CD14-positive monocyte (primary cell): Measurements from ENCODE around the gene PRKX. TPM values are rescaled to one million over a fixed set of nuclear protein-coding genes. Genes with fewer than 3 reads are reported as not detected.
"Not testable (repeated sequence)": the region's sequence is repeated elsewhere in the genome, so short reads cannot be mapped to it uniquely, and the experiment has no call there.

ENCODE experiments used
- DNase-seq, 3 donors: peaks; one replicate each; pipeline ENCODE4 v3.0.0-alpha.2; 2011 to 2022
- H2AFZ ChIP-seq: 2 replicates; pipeline ENCODE4 v1.6.0; 2012; ENCODE audit warnings: mild to moderate bottlenecking, low read depth, low read length, inconsistent platforms; ENCODE audit not compliant: insufficient read depth, poor library complexity, severe bottlenecking
- H3K27ac ChIP-seq, 2 donors: 1 replicate in 1 of 2; 2 replicates in 1 of 2; pipeline ENCODE4 v1.5.1; 2012 to 2013; ENCODE audit warnings: low read length in 2 of 2, control low read depth in 1 of 2, inconsistent platforms in 1 of 2, low read depth in 1 of 2, mild to moderate bottlenecking in 1 of 2
- H3K27me3 ChIP-seq, 2 donors: one replicate each; pipeline versions ENCODE4 v1.6.0 to v1.6.1; 2011 to 2013; ENCODE audit warnings: low read length in 2 of 2; ENCODE audit not compliant: control insufficient read depth in 2 of 2, insufficient read depth in 2 of 2
- H3K36me3 ChIP-seq, 2 donors: replicated peaks in 1 of 2; 1 replicate in 1 of 2; 2 replicates in 1 of 2; pipeline versions ENCODE4 v1.5.1 to v1.6.1; 2012 to 2013; ENCODE audit warnings: low read length in 2 of 2, control low read depth in 1 of 2, inconsistent platforms in 1 of 2, mild to moderate bottlenecking in 1 of 2; ENCODE audit not compliant: insufficient read depth in 2 of 2, control insufficient read depth in 1 of 2
- H3K4me1 ChIP-seq, 2 donors: 1 replicate in 1 of 2; 2 replicates in 1 of 2; pipeline versions ENCODE4 v1.5.1 to v1.6.1; 2012 to 2013; ENCODE audit warnings: low read length in 2 of 2, control low read depth in 1 of 2, inconsistent platforms in 1 of 2, mild to moderate bottlenecking in 1 of 2, moderate library complexity in 1 of 2; ENCODE audit not compliant: insufficient read depth in 2 of 2, control insufficient read depth in 1 of 2
- H3K4me2 ChIP-seq: replicated peaks from 2 replicates; pipeline ENCODE3; 2012; ENCODE audit warnings: low read length, moderate library complexity, mild to moderate bottlenecking; ENCODE audit not compliant: poor library complexity, severe bottlenecking; ENCODE audit errors: extremely low read depth
- H3K4me3 ChIP-seq, 3 experiments: fragments of 200-600 bp in 1 of 3; sonication (generic) in 1 of 3; replicated peaks in 1 of 3; 1 replicate in 2 of 3; 2 replicates in 1 of 3; pipeline ENCODE4 v1.5.1; 2011 to 2013; ENCODE audit warnings: low read length in 3 of 3, mild to moderate bottlenecking in 3 of 3, control low read depth in 2 of 3, low read depth in 2 of 3, inconsistent platforms in 1 of 3, moderate library complexity in 1 of 3
- H3K79me2 ChIP-seq: 2 replicates; pipeline ENCODE4 v1.6.0; 2012; ENCODE audit warnings: mild to moderate bottlenecking, control low read depth, inconsistent platforms, low read length, moderate library complexity; ENCODE audit not compliant: insufficient read depth
- H3K9ac ChIP-seq: 2 replicates; pipeline ENCODE4 v1.6.0; 2017; ENCODE audit warnings: low read length, mild to moderate bottlenecking; ENCODE audit not compliant: insufficient read depth, poor library complexity, severe bottlenecking
- H3K9me3 ChIP-seq, 2 donors: replicated peaks in 1 of 2; 1 replicate in 1 of 2; 2 replicates in 1 of 2; pipeline versions ENCODE4 v1.5.1 to v1.6.1; 2012 to 2013; ENCODE audit warnings: low read length in 2 of 2, control low read depth in 1 of 2; ENCODE audit not compliant: control insufficient read depth in 1 of 2, insufficient read depth in 1 of 2
- H4K20me1 ChIP-seq: 2 replicates; pipeline ENCODE4 v1.6.0; 2012; ENCODE audit warnings: mild to moderate bottlenecking, low read length, control low read depth, moderate library complexity; ENCODE audit not compliant: insufficient read depth
- H3K27ac Mint-ChIP-seq, 7 donors: one replicate each; pipeline ENCODE4 v1.8.0; 2020; ENCODE audit warnings: mild to moderate bottlenecking in 7 of 7, mixed read lengths in 7 of 7, moderate library complexity in 6 of 7, inconsistent platforms in 2 of 7
- H3K27me3 Mint-ChIP-seq, 3 donors: one replicate each; pipeline ENCODE4 v1.8.0; 2021 to 2022; ENCODE audit warnings: low read depth in 3 of 3, mild to moderate bottlenecking in 3 of 3, mixed read lengths in 3 of 3, moderate library complexity in 3 of 3, inconsistent platforms in 1 of 3
- H3K36me3 Mint-ChIP-seq, 2 donors: one replicate each; pipeline ENCODE4 v1.8.0; 2020; ENCODE audit warnings: mixed read lengths in 2 of 2, inconsistent platforms in 1 of 2, mild to moderate bottlenecking in 1 of 2
- H3K4me1 Mint-ChIP-seq: one replicate; pipeline ENCODE4 v1.8.0; 2020; ENCODE audit warnings: mild to moderate bottlenecking, mixed read lengths
- H3K4me3 Mint-ChIP-seq, 2 donors: one replicate each; pipeline ENCODE4 v1.8.0; 2020; ENCODE audit warnings: mild to moderate bottlenecking in 2 of 2, mixed read lengths in 2 of 2, moderate library complexity in 1 of 2
- H3K9me3 Mint-ChIP-seq, 7 donors: one replicate each; pipeline ENCODE4 v1.8.0; 2020 to 2022; ENCODE audit warnings: mixed read lengths in 7 of 7, mild to moderate bottlenecking in 6 of 7, moderate library complexity in 6 of 7, inconsistent platforms in 2 of 7
- CTCF ChIP-seq: fragments of 200-600 bp; IDR thresholded peaks from one replicate; pipeline ENCODE4 v1.8.0; 2022; ENCODE audit warnings: antibody characterized with exemption, mild to moderate bottlenecking
- WGBS: methylation state at CpG from one replicate; pipeline ENCODE4 v1.1.5; 2013; ENCODE audit warnings: missing lambda C conversion rate; ENCODE audit not compliant: insufficient coverage; 5-methylcytosine and 5-hydroxymethylcytosine counted together
- intact Hi-C, 2 donors: fragments of 100-400 bp; cut with micrococcal nuclease; formaldehyde crosslinking; loops; one replicate each; pipeline versions ENCODE4 v1.15.0 to v1.15.1; 2023
- polyA plus RNA-seq, 3 donors: library from polyadenylated mRNA; depleted of rRNA in 1 of 3; unstranded in 2 of 3; stranded (reverse) in 1 of 3; fragments of 300-500 nt in 2 of 3; fragments of >200 nt in 1 of 3; fragmentation: Illumina TruSeq in 2 of 3; gene quantifications; 1 replicate in 2 of 3; 2 replicates in 1 of 3; pipeline ENCODE4 v1.2.3, GENCODE V29; 2012 to 2021

PRKX gene
- polyA plus RNA-seq, 3 donors: 41.6 to 47.0 (median 46.2) TPM

DNA sequence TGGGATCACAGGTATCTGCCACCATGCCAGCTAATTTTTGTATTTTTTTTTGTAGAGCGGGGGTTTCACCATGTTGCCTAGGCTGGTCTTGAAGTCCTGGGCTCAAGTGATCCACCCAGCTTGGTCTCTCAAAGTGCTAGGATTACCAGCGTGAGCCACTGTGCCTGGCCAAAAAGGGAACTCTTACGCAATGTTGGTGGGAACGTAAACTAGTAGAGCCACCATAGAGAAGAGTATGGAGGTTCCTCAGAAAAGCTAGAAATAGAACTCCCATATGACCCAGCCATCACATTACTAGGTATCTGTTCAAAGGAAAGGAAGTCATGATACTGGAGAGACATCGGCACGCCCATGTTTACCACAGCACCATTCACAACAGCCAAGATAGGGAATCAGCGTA is 85.9 kb downstream of the PRKX start:
- Mint-ChIP-seq H3K9me3 (peaks cover 2 to 14% (median 3%) of the 10 kb centered on the region in 7 donors), H3K27ac (peak overlapping the region in 4 of 7 donors; percentile 46 to 73 (median 67)), H3K27me3 (peaks cover 0 to 2% (median 0%) of the 10 kb centered on the region in 3 donors), H3K36me3 (peaks cover 45 to 77% of the 10 kb centered on the region in 2 donors), H3K4me3 (no peak overlapping the region), H3K4me1 (peaks cover 5% of the 10 kb centered on the region)
- no peak overlapping the region for H3K4me3 ChIP-seq
- peaks cover 19 to 76% of the 10 kb centered on the region in 2 donors for H3K36me3 ChIP-seq
- WGBS: no CpG with 5 or more reads among the region's 7 CpGs
- H3K27ac ChIP-seq: no peak overlapping the region
- no peaks in the 10 kb centered on the region for H3K27me3 ChIP-seq
- peaks cover 5% of the 10 kb centered on the region for H4K20me1 ChIP-seq
- H2AFZ ChIP-seq: no peak overlapping the region
- H3K9ac ChIP-seq: no peak overlapping the region
- H3K4me2 ChIP-seq: no peak overlapping the region
- intact Hi-C loops: no loop called here
- no peaks in the 10 kb centered on the region for H3K79me2 ChIP-seq
- H3K4me1 ChIP-seq: no peaks in the 10 kb centered on the region
- DNase-seq: no peak
- no peak for TF ChIP-seq CTCF
- peaks cover 0 to 8% of the 10 kb centered on the region in 2 donors for H3K9me3 ChIP-seq

DNA sequence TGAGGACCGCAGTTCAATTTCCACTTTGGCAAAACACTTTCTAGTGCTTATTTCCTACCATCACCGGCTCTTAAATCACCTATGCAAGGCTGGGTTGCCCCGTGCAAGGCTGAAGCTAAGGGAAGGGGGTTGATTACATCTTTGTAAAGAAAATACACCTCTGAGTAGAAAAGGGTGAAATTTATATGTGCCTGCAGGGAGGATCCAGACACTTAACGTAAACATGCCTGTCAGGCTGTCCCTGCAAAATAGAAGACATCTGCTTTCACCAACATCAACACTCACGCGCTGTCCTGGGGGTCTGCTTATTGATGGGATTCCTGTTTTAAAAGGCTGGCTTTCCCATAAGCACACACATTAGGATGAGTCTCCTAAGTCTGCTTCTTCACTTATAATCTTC is 92.0 kb downstream of the PRKX start:
- Histone ChIP-seq H3K4me2 (no peak overlapping the region), H3K4me1 (no peaks in the 10 kb centered on the region), H3K4me3 (no peak overlapping the region), H3K27ac (no peak overlapping the region), H3K9me3 (no peaks in the 10 kb centered on the region), H4K20me1 (no peaks in the 10 kb centered on the region), H3K36me3 (peaks cover 35 to 90% of the 10 kb centered on the region in 2 donors), H3K79me2 (no peaks in the 10 kb centered on the region), H2AFZ (no peak overlapping the region), H3K9ac (no peak overlapping the region), H3K27me3 (no peaks in the 10 kb centered on the region)
- H3K27me3 Mint-ChIP-seq: no peaks in the 10 kb centered on the region
- H3K36me3 Mint-ChIP-seq: peaks cover 47 to 88% of the 10 kb centered on the region in 2 donors
- WGBS: no CpG with 5 or more reads among the region's 6 CpGs
- intact Hi-C loops: no loop called here
- H3K9me3 Mint-ChIP-seq: peaks cover 0 to 2% (median 0%) of the 10 kb centered on the region in 7 donors
- no peak for DNase-seq
- TF ChIP-seq CTCF: no peak
- no peaks in the 10 kb centered on the region for H3K4me1 Mint-ChIP-seq
- no peak overlapping the region for H3K27ac Mint-ChIP-seq
- H3K4me3 Mint-ChIP-seq: no peak overlapping the region

DNA sequence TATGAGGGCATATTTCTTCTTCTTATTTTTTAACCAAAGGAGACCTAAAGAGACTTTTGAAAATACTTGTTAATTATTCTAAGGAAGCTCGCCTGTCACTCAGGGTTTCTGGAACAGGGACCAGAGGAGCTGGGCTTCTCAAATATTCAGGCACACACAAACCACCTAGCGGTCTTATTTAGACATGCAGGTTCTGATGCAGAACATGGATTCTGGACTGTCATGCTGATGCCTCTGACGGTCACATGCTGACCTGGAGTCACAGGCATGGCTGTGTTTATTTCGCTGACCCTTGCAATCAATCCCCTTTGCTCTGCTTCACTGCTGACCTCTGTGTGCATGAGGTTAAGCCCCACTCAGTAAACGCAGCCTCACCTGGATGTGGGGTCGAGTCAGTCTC is 101.7 kb downstream of the PRKX start:
- peaks cover 45 to 90% of the 10 kb centered on the region in 2 donors for H3K36me3 Mint-ChIP-seq
- H3K4me1 Mint-ChIP-seq, H3K27ac ChIP-seq, H3K27me3 Mint-ChIP-seq, H3K79me2 ChIP-seq, H3K9me3 Mint-ChIP-seq, H2AFZ ChIP-seq, DNase-seq, H3K9me3 ChIP-seq, H3K4me3 ChIP-seq, H3K27me3 ChIP-seq, H3K4me2 ChIP-seq, H3K4me1 ChIP-seq, H4K20me1 ChIP-seq, H3K4me3 Mint-ChIP-seq, intact Hi-C loops, H3K9ac ChIP-seq: not testable (repeated sequence)
- peaks cover 44 to 92% of the 10 kb centered on the region in 2 donors for H3K36me3 ChIP-seq
- no CpG with 5 or more reads among the region's 6 CpGs for WGBS
- peak overlapping the region in 1 of 7 donors; percentile 46 for H3K27ac Mint-ChIP-seq
